22Rv1 (cell line): ENCODE measurements around the gene SLC26A6.

ENCODE experiments used
- H3K27ac ChIP-seq: fragments of 450-650 bp; 2 replicates; pipeline ENCODE4 v1.5.1; 2017
- ZFX ChIP-seq: fragments of 450-650 bp; IDR thresholded peaks from 2 replicates; pipeline ENCODE4 v1.6.1; 2017; ENCODE audit warnings: antibody characterized with exemption, borderline replicate concordance
- TF ChIP-seq, protein P1 (sequence below): fragments of 450-650 bp; IDR thresholded peaks from 2 replicates; pipeline ENCODE4 v1.5.1; 2017; ENCODE audit warnings: mild to moderate bottlenecking

Gene SLC26A6

DNA sequence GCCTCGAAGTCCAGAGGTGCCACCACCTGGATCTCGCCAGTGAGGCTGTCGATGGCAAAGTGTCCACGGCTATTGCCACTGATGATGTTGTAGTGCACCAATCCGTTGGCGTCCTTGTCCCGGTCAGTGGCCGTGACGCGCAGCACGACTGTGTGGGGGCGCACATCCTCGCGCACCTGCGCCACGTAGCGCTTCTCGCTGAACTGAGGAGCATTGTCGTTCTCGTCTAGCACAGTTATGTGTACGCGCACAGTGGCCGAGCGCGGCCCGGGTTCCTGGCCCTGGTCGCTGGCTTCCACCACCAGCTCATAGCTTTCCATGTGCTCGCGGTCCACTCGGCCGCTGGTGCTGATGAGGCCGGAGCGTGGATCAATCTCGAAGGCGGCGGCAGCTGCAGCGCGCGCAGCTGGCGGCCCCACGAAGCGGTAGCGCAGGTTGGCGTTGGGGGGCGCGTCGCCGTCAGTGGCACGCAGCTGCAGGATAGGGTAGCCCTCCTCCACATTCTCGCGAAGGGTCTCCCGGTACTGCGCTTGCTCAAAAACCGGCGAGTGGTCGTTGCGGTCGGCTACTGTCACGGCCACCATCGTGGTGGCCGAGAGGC is 25.6 kb upstream of the SLC26A6 start:
- TF ChIP-seq ZFX, result no peak
- TF ChIP-seq, protein P1, sequence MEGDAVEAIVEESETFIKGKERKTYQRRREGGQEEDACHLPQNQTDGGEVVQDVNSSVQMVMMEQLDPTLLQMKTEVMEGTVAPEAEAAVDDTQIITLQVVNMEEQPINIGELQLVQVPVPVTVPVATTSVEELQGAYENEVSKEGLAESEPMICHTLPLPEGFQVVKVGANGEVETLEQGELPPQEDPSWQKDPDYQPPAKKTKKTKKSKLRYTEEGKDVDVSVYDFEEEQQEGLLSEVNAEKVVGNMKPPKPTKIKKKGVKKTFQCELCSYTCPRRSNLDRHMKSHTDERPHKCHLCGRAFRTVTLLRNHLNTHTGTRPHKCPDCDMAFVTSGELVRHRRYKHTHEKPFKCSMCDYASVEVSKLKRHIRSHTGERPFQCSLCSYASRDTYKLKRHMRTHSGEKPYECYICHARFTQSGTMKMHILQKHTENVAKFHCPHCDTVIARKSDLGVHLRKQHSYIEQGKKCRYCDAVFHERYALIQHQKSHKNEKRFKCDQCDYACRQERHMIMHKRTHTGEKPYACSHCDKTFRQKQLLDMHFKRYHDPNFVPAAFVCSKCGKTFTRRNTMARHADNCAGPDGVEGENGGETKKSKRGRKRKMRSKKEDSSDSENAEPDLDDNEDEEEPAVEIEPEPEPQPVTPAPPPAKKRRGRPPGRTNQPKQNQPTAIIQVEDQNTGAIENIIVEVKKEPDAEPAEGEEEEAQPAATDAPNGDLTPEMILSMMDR, result no peak
- no peak overlapping the region for H3K27ac ChIP-seq

DNA sequence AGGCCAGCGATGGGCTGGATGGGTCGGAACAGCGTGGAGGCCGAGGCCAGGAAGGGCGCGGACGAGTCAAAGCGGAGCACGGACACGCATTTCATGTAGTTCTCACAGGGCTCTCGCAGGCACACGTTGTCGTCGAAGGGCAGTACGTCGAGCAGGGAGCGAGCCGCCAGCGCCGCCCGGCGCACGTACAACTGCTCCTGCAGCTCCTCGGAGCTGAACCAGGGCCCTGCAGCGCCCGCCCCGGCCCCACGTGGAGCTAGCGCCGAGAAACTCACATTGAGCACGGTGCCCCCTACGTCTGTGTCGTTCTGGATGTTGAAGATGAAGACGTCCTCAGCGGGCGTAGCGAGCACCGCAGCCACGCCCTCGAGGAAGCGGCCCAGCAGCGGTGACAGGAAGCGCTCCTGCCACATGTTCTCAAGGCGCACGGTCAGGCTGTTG is 21.6 kb upstream of the SLC26A6 start:
- H3K27ac ChIP-seq, result peak overlapping the region; percentile 73
- no peak for TF ChIP-seq ZFX
- TF ChIP-seq, protein P1, result no peak

DNA sequence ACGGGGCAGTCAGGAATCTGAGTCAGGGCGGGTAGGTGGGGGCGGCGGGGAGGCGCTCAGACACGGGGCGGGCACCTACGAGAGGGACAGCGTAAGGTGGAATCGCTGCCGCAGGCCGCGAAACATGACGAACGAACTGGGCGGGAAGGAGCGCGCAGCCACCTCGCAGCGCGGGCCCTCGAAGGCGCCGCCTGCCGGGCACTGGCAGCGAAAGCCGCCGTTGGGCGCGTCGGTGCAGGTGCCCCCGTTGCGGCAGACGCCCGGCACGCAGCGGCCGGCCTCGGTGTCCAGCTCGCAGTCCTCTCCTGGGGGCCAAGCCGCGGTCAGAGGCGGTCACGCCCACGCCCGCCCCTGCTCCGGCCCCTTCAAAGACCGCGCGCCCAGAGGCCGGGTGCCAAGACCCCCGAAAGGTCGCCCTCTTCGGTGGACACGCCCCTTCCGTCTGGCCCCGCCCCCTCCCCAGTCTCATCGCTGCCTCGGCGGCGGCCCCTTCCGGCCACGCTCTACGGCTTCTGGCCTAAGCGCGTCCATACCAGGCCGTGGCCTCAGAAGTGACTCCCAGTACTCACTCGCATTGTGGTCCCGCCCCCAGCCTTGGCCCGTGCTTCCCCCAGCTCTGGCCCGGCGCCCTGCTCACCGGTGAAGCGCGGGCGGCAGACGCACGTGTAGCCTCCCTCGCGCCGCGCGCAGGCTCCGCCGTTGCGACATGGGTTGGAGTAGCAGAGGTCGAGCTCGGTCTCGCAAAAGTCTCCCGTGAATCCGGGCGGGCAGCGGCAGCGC is 21.0 kb upstream of the SLC26A6 start:
- H3K27ac ChIP-seq, result peak overlapping the region; percentile 73
- TF ChIP-seq, protein P1, result peak; percentile 85
- TF ChIP-seq ZFX, result no peak

DNA sequence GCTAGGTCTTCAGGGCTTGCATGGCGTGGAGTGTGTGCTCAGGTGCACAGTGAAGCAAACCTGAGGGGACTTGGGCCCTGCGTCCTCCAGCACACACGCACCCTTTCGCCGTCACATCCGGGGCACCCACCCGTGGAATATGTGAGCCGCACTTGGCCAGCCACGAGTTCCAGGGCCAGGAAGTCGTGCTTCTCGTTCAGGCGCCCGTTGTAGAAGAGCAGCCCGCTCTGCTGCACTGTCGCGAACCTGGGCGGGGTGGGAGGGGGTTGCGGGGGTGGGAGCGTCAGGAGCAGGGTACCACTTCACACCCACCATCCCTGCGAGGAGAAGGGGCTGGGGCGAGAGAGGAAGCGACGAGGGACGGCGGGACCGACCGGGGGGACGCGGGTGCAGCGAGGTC is 20.3 kb upstream of the SLC26A6 start:
- peak overlapping the region; percentile 73 for H3K27ac ChIP-seq
- TF ChIP-seq, protein P1, result no peak
- no peak for TF ChIP-seq ZFX

DNA sequence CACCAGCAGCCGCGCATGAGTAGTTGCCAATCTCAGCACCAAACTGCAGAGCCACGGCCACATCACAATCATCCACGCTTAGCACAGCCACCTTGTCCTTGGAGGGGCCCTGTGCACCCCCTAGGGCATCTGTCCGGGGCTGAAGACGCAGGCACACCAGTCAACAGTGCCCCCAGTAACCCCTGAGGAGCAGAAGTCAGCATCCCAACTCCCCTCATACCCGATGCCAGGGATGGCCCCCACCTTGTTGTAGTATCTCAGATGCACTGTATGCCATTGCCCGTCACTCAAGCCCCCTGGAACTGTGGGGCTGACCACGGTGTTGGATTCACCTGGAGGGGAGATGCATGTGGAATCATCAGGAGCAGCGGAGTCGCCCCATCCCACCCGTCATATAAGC is 19.8 kb upstream of the SLC26A6 start:
- peak overlapping the region; percentile 73 for H3K27ac ChIP-seq
- TF ChIP-seq, protein P1, result no peak
- no peak for TF ChIP-seq ZFX

DNA sequence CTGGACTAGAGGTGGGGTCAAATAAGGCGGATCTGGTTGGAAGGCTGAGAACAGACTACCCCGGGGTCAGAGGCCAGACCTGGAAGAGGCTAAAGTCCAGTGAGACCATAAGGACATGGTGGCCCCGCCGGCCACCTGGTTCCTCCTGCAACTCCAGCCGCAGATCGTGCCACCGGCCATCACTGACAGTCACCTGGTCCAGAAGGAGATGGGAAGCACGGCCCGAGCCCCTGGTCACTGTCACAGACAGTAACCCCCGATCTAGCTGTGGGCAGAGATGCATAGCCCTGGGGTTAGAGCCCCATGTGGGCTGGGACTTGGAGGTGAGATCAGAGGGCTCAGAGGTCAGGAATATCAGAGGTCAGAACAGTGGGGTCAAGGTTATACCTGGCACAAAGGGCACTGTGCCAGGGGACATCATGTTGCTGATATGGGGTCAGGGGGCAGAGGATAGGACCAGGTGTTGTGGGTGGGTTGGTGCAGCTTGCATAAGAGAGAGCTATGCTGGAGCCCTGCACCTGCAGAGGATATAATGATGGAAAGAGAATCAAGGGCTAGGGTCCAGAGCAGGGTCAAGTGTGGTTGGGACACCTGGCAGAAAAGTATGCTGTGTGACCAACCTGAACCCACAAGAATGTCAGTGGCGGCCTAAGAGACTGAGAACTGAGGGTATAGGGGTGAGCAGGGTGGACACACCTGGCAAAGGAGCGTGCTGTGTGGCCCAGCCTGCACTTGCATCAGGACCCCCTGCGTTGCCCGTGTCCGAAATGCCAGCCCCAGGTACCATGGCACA is 17.9 kb upstream of the SLC26A6 start:
- no peak overlapping the region for H3K27ac ChIP-seq
- no peak for TF ChIP-seq ZFX
- TF ChIP-seq, protein P1, result no peak
